ENCODE measurements around the gene LRRN2.

LRRN2 gene

GRCh38 chr1:204602871-204603542 lies 82.5 kb downstream of the LRRN2 start:
- in situ Hi-C loops (cut with MboI; ENCODE audit: low sequenced_read_pairs): no loop called here

- in situ Hi-C loops (cut with MboI; ENCODE audit: low sequenced_read_pairs): no loop called here
Measured at GRCh38 chr1:204602111-204602579, 83.4 kb downstream of the LRRN2 start.

- in situ Hi-C loops (cut with MboI; ENCODE audit: low sequenced_read_pairs): no loop called here
Measured at GRCh38 chr1:204600968-204601367, 84.6 kb downstream of the LRRN2 start.

GRCh38 chr1:204600203-204600602 lies 85.3 kb downstream of the LRRN2 start:
- in situ Hi-C loops (cut with MboI; ENCODE audit: low sequenced_read_pairs): no loop called here

- in situ Hi-C loops (cut with MboI; ENCODE audit: low sequenced_read_pairs): no loop called here
Measured at GRCh38 chr1:204599596-204599995, 85.9 kb downstream of the LRRN2 start.

- in situ Hi-C loops (cut with MboI; ENCODE audit: low sequenced_read_pairs): no loop called here
Measured at GRCh38 chr1:204599098-204599497, 86.4 kb downstream of the LRRN2 start.

GRCh38 chr1:204598319-204598969 lies 87.1 kb downstream of the LRRN2 start:
- in situ Hi-C loops (cut with MboI; ENCODE audit: low sequenced_read_pairs): no loop called here

- in situ Hi-C loops (cut with MboI; ENCODE audit: low sequenced_read_pairs): no loop called here
Measured at GRCh38 chr1:204592246-204592948, 93.1 kb downstream of the LRRN2 start.

- in situ Hi-C loops (cut with MboI; ENCODE audit: low sequenced_read_pairs): no loop called here
Measured at GRCh38 chr1:204591473-204592090, 94.0 kb downstream of the LRRN2 start.

GRCh38 chr1:204589409-204590038 lies 96.0 kb downstream of the LRRN2 start:
- in situ Hi-C loops (cut with MboI; ENCODE audit: low sequenced_read_pairs): no loop called here

GRCh38 chr1:204588826-204589225 lies 96.7 kb downstream of the LRRN2 start:
- in situ Hi-C loops (cut with MboI; ENCODE audit: low sequenced_read_pairs): no loop called here

GRCh38 chr1:204587621-204588020 lies 97.9 kb downstream of the LRRN2 start:
- in situ Hi-C loops (cut with MboI; ENCODE audit: low sequenced_read_pairs): no loop called here

- in situ Hi-C loops (cut with MboI; ENCODE audit: low sequenced_read_pairs): no loop called here
Measured at GRCh38 chr1:204584699-204585372, 100.7 kb downstream of the LRRN2 start.

GRCh38 chr1:204583909-204584632 lies 101.5 kb downstream of the LRRN2 start:
- in situ Hi-C loops (cut with MboI; ENCODE audit: low sequenced_read_pairs): no loop called here

GRCh38 chr1:204581759-204582158 lies 103.8 kb downstream of the LRRN2 start:
- in situ Hi-C loops (cut with MboI; ENCODE audit: low sequenced_read_pairs): no loop called here

GRCh38 chr1:204580862-204581261 lies 104.7 kb downstream of the LRRN2 start:
- in situ Hi-C loops (cut with MboI; ENCODE audit: low sequenced_read_pairs): no loop called here

GRCh38 chr1:204579681-204580080 lies 105.9 kb downstream of the LRRN2 start:
- in situ Hi-C loops (cut with MboI; ENCODE audit: low sequenced_read_pairs): no loop called here

GRCh38 chr1:204578867-204579664 lies 106.5 kb downstream of the LRRN2 start:
- in situ Hi-C loops (cut with MboI; ENCODE audit: low sequenced_read_pairs): no loop called here

Data from HL-60/S4 treated with retinoic acid at 250 ng/mL for 4 days and 3 days (cell line).